Stromal cell of bone marrow (primary cell): ENCODE results near the gene GAGE13.
"Not testable (repeated sequence)": the region's sequence is repeated elsewhere in the genome, so short reads cannot be mapped to it uniquely, and the experiment has no call there.

Experiments
- DNase-seq: peaks from one replicate; pipeline ENCODE4 v3.0.0-alpha.2; 2012; ENCODE audit warnings: low read depth

GAGE13 gene, protein sequence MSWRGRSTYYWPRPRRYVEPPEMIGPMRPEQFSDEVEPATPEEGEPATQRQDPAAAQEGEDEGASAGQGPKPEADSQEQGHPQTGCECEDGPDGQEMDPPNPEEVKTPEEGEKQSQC

DNA sequence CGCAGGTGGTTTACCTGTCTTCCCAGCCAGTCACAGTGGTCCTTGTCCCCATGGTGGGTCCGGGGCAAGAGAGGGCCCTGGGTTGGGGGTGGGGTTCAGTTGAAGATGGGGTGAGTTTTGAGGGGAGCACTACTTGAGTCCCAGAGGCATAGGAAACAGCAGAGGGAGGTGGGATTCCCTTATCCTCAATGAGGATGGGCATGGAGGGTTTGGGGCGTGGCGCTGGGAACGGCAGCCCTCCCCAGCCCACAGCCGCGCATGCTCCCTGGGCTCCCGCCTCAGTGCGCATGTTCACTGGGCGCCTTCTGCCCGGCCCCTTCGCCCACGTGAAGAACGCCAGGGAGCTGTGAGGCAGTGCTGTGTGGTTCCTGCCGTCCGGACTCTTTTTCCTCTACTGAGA, at the start of gene GAGE13:
GAGE13 (plus strand) TSS at position 301 of the 400 bp plus-strand sequence. CDS start 1,156 bp downstream, outside the sequence.
- DNase-seq, result not testable (repeated sequence)

DNA sequence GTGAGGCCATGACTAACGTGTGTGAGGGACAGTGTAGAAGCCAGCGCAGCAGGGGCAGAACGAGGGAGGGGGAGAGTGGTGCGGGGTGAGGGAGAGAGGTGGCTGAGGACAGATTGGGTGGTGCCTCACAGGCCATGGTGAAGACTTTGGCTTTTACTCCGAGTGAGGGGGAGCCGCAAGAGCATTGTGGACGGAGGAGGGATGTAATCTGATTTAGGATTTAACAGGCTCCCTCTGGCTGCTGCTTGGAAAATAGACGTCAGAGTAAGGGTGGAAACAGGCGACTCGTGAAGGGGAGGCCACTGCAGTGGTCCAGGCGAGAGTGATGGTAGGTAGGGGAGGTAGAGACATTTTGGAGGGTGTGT, 48.8 kb upstream of the GAGE13 start:
- DNase-seq, result peak; percentile 9

DNA sequence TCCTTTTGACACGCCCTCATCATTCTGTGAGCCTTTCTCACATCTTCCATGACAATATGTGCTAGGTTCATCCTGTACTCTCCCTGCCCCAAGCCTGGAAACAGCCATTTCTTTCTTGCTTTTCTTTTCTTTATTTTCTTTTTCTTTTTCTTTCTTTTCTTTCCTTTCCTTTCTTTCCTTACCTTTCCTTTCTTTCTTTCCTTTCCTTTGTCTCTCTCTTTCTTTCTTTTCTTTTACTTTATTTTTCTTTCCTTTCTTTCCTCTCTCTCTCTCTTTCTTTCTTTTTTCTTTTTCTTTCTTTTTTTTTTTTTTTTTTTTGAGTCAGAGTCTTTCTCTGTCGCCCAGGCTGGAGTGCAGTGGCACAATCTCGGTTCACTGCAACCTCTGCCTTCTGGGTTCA, 47.2 kb upstream of the GAGE13 start:
- no peak for DNase-seq

DNA sequence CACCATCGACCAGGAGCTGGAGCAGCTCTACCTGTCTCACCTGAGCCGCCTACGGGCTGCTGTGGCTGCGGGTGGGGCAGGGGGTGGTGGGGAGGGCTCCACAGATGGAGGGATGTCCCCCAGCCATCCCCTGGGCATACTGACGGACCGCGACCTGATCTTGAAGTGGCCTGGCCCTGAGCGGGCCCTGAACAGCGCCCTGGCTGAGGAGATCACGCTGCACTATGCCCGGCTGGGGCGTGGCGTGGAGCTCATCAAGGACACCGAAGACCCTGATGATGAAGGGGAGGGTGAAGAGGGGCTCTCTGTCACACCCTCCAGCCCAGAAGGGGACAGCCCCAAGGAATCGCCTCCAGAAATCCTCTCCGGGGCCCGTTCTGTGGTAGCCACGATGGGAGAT, 45.2 kb upstream of the GAGE13 start:
- no peak for DNase-seq

DNA sequence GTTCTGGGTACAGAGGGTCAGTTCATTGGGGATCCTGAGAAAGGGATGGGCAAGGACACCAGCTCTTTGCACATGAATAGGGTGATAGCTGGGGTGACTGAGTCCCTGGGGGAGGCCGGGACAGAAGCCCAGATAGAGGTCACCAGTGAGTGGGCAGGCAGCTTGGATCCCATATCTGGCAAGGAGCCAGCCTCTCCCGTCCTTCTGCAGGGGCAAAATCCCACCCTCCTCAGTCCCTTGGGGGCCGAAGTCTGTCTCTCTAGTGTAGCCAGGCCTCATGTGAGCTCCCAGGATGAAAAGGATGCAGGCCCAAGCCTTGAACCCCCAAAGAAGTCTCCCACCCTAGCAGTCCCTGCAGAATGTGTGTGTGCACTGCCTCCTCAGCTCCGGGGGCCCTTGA, 44.8 kb upstream of the GAGE13 start:
- DNase-seq, result no peak

DNA sequence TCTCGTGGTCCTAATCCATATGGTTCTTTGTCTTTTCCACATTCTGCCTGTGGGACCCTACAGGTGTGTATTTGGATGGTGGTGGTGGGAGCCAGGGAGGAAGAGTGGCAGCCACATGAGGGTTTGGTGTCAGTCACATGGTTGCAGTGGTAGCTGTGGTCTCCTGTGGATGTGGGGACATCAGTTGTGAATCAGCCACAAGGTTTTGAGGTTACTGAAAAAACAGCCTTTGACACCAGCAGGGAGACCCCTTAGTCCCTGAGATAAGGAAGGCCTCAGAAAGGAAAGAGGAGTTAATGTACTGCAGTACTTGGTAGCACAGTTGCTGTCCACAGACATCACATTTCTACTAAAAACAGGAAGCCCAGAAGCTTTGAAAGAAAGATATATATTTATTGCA, 43.7 kb upstream of the GAGE13 start:
- DNase-seq, result no peak

DNA sequence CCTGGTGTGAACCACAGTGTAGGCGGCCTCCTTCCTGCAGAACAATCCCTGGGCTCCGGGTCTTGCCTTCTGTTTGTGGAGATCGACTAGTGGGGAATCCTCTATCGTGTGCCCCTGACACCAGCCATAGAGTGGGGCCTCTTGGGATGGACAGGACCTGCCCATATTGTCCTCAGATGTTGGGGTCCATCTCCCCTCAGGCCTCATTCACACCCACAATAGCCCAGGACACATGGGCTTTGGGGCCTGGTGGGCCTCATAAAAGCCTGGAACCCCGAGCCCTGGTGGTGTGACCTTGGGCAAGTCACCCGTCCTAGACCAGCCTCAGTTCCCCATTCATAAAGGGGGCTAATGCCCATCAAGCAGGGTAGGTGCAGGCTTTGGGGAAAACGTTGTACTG, 41.2 kb upstream of the GAGE13 start:
- DNase-seq, result no peak

DNA sequence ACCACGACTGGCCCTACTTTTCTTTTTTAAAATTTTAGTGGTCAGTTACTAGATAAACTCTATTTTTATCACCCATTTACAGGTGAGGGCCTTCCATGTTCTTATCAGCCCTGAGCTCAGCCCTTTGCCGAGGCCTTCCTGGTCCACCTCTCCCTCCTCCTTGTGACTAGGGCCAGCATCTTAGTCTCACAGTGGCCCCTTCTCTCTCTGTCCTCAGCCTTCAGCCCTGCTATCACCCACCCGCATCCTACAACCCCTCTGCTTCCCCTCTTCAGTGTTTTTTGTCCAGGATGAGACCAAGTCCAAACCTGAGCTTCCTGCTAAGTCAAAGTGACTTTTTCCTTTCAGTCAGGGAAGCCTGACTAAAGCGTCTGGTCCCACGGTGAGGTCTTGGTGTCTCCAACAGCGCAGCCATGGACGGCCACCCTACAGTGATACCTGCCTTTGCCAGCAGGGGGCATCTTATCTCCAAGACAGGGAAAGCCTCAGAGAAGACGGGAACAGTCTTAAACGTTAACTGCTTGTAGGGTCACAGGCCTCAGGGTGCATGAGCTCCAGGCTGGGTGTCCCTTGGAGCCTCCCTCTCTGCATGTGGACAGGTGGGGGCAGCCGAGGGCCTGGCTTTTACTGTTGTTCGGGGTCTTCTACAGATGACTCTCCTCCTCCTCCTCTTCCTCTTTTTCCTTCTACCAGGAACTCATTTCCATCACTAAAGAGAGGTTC, 39.6 kb upstream of the GAGE13 start:
- no peak for DNase-seq

DNA sequence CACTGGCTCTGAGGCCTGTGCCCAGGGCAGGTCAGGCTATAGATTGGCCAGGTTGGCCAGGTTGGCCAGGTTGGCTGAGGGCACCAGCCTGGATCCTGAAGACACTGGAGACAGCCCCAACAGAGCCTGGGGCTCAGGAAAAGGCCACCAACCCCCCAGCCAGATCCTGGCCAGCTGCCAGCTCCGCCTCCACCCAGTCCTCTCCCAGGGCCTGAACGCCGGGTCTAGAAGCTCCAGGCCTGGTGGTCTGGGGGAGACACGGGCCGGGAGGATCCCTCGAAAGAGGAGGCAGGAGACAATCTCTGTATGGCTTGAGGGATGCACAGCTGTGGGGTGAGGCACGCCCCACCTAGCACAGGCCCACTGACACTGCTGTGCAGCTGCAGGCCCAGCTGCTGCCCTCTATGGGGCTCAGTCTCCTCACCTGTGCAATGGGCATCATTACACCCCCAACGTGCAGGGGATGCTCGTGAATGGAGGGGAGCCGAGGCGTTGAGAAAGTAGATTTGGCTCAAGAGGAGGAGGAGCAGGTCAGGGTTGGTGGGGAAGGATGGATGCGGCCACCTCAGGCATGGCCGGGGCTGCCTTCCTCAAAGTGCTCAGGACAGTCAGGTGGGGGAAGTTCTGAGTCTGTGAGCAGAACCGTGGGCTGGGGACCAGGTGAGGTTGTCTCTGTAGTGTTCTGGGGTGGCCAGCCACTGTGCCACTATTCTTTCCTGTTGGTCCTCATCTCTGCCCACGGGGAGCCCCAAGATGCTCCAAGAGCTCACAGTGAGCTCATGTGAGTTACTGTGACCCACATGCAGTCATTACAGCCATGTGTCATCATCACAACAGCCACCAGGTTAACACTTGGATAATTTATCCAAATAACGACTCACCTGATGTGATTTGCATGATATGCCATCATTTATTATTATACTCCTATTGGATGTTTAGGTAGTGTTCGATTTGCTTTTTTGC, 38.7 kb upstream of the GAGE13 start:
- DNase-seq, result no peak

DNA sequence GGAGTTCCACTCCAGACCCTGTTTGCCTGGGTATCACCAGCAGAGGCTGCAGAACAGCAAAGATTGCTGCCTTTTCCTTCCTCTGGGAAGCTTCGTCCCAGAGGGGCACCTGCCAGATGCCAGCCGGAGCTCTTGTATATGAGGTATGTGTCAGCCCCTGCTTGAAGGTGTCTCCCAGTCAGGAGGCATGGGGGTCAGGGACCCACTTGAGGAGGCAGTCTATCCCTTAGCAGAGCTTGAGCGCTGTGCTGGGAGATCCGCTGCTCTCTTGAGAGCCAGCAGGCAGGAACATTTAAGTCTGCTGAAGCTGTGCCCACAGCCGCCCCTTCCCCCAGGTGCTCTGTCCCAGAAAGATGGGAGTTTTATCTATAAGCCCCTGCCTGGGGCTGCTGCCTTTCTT, 32.1 kb upstream of the GAGE13 start:
- not testable (repeated sequence) for DNase-seq

DNA sequence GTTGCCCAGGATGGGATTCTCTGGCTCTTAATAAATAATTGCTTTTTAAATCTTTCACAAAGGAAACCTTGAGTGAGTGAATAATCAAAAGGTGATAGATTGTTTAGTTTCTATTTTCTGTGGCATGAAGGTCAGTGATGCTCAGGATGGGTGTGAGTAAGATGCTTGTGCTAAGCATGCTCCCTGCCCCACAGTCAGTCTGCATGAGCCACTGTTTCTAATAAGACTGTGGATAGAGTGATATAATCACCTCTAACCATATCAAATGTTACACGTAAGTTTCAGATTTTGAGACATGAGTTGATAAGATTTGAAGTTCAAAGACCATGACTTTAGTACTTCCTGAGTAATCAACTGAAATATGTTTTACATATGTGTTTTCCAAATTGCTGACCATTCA, 30.7 kb upstream of the GAGE13 start:
- no peak for DNase-seq

DNA sequence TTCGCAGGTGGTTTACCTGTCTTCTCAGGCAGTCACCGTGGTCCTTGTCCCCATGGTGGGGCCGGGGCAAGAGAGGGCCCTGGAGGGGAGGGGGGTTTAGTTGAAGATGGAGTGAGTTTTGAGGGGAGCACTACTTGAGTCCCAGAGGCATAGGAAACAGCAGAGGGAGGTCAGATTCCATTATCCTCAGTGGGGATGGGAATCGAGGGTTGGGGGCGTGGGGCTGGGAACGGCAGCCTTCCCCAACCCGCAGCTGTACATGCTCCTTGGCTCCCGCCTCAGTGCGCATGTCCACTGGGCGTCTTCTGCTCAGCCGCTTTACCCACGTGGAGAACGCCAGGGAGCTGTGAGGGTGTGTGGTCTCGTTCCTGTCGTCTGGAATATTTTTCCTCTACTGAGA, 28.0 kb upstream of the GAGE13 start, which contains the start of gene GAGE10:
GAGE10 (plus strand) TSS at position 301 of the 400 bp plus-strand sequence. CDS start 1,214 bp downstream, outside the sequence.
- DNase-seq, result no peak

DNA sequence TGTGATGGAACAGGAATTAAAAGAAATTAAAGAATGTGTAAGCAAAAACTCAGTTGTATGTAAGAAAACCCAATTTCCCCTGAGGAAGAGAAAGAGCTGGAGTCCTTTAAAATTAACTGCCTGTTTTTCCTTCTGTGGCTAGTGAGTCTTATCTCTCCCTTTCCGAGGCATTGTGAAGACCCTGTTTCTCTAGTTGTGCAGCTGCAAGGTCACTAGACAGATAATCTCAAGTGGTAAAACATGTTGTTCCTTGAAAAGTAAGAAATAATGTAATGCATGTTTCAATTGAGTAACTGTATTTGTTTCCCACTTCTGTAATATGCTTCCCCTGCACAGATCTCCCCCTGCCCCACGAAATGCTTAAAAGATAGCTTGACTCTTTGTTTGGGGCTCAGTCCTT, 23.6 kb upstream of the GAGE13 start:
- DNase-seq, result not testable (repeated sequence)

DNA sequence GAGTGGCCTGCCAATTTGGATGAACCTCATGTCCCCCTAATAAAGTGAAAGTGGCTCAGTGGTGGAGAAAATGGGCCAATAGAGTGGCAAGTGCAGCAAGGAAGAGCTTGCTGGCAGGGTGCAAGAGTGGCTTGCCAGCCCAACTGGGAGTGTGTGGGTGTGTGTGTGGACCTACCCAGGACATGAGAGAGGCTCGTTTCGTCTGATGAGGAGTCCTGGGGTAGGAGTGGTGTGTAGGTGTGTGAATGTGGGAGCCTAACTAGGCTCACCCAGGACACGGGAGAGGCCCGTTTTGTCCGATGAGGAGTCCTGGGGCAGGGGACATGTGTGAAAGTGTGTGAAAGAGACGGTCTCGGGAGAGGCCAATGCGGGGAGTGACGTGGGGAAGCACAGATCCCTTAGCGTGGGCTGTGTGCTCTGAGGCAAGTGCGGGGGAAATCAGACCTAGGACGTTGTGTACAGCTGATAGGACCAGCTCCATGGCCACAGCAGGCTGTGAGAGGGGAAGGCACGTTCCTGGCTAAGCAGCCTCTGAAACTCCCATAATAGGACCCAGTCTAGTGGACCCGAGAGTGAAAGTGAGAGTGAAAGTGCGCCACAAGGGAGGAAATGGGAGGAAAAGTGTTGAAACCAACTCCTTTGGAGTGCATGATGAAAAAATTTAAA, 22.6 kb upstream of the GAGE13 start:
- DNase-seq, result no peak

DNA sequence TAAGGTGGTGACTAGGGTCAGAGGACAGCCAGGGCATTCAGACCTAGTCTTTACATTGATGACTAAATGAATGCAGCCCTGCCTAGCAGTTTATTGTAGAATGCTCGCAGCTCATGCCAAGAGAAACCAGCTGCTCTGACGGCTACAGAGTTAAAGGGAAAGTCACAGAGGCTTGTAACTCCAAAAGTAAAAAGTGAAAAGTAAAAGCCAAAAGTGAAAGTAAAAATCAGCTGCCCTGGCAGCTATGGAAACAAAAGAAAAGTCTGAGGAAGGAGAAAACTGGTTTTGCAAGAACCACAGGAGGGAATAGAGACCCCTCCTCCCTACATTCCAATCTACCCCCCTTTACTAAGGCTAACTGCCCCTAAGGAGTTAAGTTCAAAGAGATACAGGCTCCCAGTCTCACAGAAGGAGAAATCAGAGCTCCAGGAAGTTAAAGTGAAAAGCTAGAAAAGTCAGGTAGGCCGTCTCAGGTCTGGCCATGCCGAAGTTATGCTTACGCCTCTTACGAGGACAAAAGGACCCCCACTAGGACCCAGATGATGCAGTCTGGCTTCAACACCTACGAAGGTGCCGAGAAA, 21.9 kb upstream of the GAGE13 start:
- DNase-seq, result no peak

DNA sequence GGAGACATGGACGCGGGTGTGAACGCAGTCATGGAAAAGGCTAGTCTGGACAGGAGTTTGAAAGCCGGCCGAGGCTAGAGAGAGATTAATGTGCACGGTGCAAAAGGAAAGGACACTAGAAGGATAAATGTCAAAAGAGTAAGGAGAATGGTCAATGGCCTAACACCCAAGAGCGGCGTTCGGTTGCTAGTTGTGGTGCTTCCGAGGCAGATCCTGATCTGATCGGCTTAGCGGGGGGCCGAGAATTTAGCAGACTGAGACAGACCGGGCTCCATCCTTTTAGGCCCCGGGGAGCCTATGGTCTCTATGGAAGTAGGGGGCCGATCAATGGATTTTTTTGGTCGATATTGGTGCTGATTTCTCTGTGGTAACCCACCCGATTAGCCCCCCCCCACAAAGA, 21.0 kb upstream of the GAGE13 start:
- no peak for DNase-seq

DNA sequence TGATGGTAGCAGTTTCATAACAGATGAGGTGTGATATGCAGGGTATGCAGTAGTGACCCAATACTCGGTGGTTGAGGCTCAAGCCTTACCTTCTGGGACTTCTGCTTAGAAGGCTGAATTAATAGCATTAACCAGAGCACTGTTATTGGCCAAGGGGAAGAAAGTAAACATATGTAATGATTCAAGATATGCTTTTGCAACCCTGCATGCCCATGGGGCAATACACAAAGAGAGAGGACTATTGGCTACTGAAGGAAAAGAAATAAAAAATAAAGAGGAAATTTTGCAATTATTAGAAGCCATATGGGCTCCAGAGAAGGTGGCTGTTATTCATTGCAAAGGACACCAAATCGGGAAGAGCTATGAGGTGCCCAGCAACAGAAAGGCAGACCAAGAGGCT, 19.2 kb upstream of the GAGE13 start:
- DNase-seq, result no peak

DNA sequence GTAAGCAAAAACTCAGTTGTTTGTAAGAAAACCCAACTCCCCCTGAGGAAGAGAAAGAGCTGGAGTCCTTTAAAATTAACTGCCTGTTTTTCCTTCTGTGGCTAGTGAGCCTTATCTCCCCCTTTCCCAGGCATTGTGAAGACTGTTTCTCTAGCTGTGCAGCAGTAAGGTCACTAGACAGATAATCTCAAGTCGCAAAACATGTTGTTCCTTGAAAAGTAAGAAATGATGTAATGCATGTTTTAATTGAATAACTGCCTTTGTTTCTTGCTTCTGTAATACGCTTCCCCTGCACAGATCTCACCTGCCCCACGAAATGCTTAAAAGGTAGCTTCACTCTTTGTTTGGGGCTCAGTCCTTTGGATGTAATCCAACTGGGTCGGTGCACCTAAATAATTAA, 15.3 kb upstream of the GAGE13 start:
- no peak for DNase-seq

DNA sequence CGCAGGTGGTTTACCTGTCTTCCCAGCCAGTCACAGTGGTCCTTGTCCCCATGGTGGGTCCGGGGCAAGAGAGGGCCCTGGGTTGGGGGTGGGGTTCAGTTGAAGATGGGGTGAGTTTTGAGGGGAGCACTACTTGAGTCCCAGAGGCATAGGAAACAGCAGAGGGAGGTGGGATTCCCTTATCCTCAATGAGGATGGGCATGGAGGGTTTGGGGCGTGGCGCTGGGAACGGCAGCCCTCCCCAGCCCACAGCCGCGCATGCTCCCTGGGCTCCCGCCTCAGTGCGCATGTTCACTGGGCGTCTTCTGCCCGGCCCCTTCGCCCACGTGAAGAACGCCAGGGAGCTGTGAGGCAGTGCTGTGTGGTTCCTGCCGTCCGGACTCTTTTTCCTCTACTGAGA, 9.6 kb upstream of the GAGE13 start, which contains the start of gene GAGE12J:
GAGE12J (plus strand) TSS at position 301 of the 400 bp plus-strand sequence. CDS start 1,157 bp downstream, outside the sequence.
- not testable (repeated sequence) for DNase-seq

DNA sequence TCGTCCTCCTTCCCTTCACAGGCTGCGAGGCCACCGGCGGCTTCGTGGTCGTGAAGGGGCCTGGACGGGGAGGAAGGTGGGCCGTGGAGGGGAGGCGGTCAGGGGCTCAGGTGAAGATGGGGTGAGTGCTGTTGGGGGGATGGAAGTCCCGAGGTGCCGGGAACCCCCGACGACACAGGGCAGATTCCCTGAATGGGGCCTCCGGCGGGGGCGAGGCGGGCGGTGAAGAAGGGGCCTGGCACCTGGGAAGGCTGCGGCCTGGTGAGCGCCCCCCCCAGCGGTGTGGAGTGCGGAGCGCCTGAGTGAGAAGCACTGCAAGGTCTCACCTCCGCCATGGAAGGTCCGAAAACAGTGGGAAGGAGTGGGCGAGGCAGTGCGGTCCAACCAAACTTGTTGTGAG, 9.1 kb upstream of the GAGE13 start:
- not testable (repeated sequence) for DNase-seq

DNA sequence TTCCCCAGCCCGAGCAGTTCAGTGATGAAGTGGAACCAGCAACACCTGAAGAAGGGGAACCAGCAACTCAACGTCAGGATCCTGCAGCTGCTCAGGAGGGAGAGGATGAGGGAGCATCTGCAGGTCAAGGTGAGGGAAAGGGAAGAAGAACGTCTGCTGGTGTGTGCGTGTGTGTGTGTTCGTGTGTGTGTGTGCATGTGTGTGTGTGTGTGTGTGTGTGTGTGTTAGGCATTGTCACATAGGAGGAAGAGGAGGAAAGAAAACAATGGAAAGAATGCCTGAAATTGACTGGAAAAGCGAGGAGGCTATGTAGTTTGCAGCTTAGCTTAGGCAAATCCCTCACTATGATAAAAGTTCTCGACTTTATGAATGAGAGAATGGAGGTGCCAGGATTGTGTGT, 7.6 kb upstream of the GAGE13 start:
- DNase-seq, result not testable (repeated sequence)

DNA sequence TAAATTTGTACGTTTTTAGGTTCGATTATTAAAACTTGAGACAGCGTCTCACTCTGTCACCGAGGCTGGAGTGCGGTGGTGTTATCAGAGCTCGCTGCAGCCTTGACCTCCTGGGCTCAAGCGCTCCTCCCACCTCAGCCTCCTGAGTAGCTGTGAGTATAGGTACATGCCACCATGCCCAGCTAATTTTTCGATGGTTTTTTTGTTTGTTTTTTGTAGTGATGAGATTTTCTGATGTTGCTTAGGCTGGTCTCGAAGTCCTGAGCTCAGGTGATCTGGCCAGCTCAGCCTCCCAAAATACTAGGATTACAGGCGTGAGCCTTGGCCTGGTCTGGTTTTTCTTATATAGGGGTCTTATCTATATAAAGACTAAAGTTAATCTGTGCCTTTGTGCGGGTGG, 961 bp upstream of the GAGE13 start:
- not testable (repeated sequence) for DNase-seq
